ENCODE results near the gene CELSR1. TPM values are rescaled to one million over a fixed set of nuclear protein-coding genes. Genes with fewer than 3 reads are reported as not detected.
"Not testable (repeated sequence)": the region's sequence is repeated elsewhere in the genome, so short reads cannot be mapped to it uniquely, and the experiment has no call there.

CELSR1 gene
- total and polyA plus RNA-seq, 7 donors, result 0.09 to 0.39 (median 0.18) TPM

DNA sequence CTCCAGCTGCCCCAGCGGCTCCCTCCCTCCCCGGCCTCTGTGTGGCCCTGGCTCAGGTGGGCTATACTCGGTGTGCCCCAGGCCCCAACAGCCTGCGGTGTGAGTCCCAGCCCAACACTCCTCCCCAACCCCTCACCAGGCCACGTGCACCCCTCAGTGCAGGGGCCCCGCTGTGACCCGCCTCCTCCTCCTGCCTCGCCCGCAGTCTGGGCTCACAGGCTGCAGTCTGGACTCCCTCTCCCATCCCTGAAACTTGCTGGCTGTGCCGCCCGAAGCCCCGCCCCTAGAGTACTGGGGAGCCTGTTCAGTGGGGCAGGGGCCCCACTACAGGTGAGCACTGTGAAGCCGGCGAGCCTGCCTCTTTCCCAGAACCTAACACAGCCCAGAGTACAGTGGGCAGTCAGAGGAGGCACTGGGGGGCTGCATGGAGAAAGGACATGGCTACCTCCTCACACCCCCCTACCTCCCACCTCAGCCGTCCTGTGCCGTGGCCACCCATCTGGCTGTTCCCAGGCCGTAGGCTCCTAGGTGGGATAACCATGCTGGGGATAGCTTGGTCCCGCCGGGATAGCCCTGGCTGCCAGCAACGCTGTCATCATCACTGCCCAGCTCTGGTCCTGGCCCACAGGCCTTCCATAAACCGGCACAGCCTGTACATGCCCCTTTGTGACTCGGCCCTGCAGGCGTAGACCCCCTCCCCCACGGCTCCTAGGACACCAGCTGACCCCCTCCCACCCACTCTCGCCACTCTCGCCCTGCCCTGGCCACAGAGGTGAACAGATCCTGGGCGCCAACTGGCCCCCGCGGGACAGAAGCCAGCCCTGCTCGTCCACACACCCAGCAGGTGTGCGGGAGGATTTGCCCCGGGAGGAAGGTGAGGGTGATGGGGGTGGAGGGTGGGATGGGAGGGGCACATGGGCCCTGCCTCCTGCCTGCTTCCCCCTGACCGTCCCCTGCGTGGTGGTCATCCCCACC, 29.7 kb downstream of the CELSR1 start:
- Histone ChIP-seq H3K4me1 (no peaks in the 10 kb centered on the region), H3K36me3 (ENCODE audit: insufficient read depth in 1 of 2, low read depth in 1 of 2) (no peaks in the 10 kb centered on the region), H3K9me3 (no peaks in the 10 kb centered on the region), H3K4me3 (no peak overlapping the region), H3K27me3 (ENCODE audit: insufficient read depth in 3 of 3, low read length in 2 of 3) (peaks cover 0 to 23% (median 3%) of the 10 kb centered on the region in 3 donors), H3K27ac (no peak overlapping the region)
- TF ChIP-seq, protein P1, sequence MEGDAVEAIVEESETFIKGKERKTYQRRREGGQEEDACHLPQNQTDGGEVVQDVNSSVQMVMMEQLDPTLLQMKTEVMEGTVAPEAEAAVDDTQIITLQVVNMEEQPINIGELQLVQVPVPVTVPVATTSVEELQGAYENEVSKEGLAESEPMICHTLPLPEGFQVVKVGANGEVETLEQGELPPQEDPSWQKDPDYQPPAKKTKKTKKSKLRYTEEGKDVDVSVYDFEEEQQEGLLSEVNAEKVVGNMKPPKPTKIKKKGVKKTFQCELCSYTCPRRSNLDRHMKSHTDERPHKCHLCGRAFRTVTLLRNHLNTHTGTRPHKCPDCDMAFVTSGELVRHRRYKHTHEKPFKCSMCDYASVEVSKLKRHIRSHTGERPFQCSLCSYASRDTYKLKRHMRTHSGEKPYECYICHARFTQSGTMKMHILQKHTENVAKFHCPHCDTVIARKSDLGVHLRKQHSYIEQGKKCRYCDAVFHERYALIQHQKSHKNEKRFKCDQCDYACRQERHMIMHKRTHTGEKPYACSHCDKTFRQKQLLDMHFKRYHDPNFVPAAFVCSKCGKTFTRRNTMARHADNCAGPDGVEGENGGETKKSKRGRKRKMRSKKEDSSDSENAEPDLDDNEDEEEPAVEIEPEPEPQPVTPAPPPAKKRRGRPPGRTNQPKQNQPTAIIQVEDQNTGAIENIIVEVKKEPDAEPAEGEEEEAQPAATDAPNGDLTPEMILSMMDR (IDR thresholded peaks at IDR 0.05), result no peak
- WGBS, 3 donors, result 33 to 43% (median 34%) methylated on average over 29 to 34 of the region's 34 CpGs
- DNase-seq, result no peak
- ATAC-seq, result no peak
- intact Hi-C loops (cut with DNase I), result no loop called here

DNA sequence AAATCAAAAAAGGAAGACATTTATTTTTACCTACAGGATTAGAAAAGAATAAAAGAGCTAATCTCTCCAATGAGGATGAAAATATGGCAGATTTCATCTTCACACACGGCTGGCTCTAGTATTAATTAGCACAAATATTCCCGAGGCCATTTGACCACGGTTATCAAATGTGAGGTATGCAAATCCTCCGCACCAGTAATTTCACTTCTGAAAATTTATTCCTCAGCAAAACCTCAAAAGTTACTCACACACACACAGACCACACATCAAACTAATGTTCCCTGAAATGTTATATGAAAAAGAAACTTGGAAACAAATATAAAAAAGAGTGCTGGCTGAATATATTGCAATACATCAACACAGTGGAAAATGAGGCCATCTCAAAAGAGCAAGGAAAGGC, 32.8 kb downstream of the CELSR1 start:
- Histone ChIP-seq H3K4me1 (no peaks in the 10 kb centered on the region), H3K27me3 (ENCODE audit: insufficient read depth in 3 of 3, low read length in 2 of 3) (peaks cover 0 to 42% (median 5%) of the 10 kb centered on the region in 3 donors), H3K36me3 (ENCODE audit: insufficient read depth in 1 of 2, low read depth in 1 of 2) (no peaks in the 10 kb centered on the region), H3K4me3 (no peak overlapping the region), H3K9me3 (no peaks in the 10 kb centered on the region), H3K27ac (no peak overlapping the region)
- DNase-seq, result no peak
- intact Hi-C loops (cut with DNase I), result no loop called here
- WGBS, 3 donors, result 43 to 61% (median 45%) methylated on average over 4 of the region's 4 CpGs
- no peak for ATAC-seq
- TF ChIP-seq, protein P1 (IDR thresholded peaks at IDR 0.05), result no peak

DNA sequence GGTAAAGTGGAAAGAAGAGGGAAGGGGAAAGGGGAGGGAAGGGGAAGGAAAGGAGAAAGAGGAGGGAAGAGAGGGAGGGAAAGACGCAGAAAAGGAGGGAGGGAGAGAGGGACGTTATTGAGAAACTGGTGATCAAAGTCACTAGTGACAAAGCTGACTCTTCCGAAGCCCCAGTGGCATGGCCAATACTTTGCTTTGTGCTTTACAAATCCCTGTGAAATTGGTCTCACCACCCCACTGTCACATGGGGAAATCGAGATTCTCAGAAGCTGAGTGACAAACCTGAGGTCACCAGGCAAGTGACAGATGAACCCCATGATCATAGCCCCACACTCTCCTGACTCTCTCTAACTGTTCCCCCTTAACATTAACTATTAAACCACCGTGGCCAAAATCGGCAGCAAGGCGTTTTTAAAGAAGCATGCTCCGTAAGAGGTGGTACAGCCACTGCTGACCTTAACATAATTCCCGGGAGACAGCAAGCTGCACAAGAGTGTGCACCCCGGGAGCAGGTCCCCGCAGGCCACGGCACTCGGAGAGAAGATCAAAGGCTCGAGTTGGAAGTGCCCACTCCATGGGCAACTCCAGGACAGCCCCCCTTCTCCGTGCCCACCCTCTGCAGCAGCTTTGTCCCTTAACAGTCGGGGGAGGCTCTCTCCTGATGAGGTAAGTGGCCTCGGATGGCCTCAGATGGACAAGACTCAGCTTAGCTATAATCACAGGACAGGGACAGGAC, 34.8 kb downstream of the CELSR1 start:
- Histone ChIP-seq H3K9me3 (no peaks in the 10 kb centered on the region), H3K27me3 (ENCODE audit: insufficient read depth in 3 of 3, low read length in 2 of 3) (peaks cover 3 to 43% (median 5%) of the 10 kb centered on the region in 3 donors), H3K27ac (no peak overlapping the region), H3K4me3 (no peak overlapping the region), H3K4me1 (no peaks in the 10 kb centered on the region), H3K36me3 (ENCODE audit: insufficient read depth in 1 of 2, low read depth in 1 of 2) (no peaks in the 10 kb centered on the region)
- intact Hi-C loops (cut with DNase I), result no loop called here
- TF ChIP-seq, protein P1 (IDR thresholded peaks at IDR 0.05), result no peak
- no peak for ATAC-seq
- 39 to 60% (median 44%) methylated on average over 16 to 17 of the region's 17 CpGs for WGBS, 3 donors
- DNase-seq, result peak in 1 of 2 donors; percentile 44

DNA sequence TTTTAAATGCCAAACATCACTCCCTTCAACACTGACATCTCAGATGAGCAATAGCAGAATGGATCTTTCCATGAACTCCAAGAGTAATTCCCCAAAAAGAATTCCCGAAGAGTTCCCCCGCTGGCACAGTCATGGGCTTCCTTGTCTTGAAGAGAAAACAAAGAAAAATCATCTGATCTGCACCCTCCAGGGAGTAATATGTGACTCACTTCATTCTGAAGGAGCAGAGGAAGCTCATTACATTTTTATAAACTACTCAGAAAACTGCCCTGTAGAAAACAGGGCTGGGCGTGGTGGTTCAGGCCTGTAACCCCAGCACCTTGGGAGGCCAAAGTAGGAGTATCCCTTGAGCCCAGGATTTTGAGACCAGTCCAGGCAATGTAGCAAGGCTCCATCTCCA, 35.7 kb downstream of the CELSR1 start:
- DNase-seq, result peak in 1 of 2 donors; percentile 23
- Histone ChIP-seq H3K36me3 (ENCODE audit: insufficient read depth in 1 of 2, low read depth in 1 of 2) (no peaks in the 10 kb centered on the region), H3K4me1 (no peaks in the 10 kb centered on the region), H3K27me3 (ENCODE audit: insufficient read depth in 3 of 3, low read length in 2 of 3) (peaks cover 2 to 43% (median 5%) of the 10 kb centered on the region in 3 donors), H3K4me3 (no peak overlapping the region), H3K27ac (no peak overlapping the region), H3K9me3 (no peaks in the 10 kb centered on the region)
- ATAC-seq, result no peak
- WGBS, 3 donors, result 71 to 81% (median 73%) methylated on average over 3 of the region's 3 CpGs
- intact Hi-C loops (cut with DNase I), result no loop called here
- TF ChIP-seq, protein P1 (IDR thresholded peaks at IDR 0.05), result no peak

DNA sequence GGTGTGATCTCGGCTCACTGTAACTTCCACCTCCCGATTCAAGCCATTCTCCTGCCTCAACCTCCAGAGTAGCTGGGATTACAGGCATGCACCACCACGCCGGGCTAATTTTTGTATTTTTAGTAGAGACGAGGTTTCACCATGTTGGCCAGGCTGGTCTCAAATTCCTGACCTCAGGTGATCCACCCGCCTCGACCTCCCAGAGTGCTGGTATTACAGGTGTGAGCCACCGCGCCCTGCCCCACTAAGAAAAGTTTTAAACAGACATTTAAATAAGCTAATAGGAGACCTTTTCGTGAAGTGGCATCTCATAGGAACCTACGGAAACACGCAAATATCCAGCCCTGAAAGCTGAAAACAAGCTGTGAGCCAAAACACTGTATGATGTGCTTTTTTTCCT, 36.2 kb downstream of the CELSR1 start:
- 88 to 91% (median 89%) methylated on average over 12 of the region's 12 CpGs for WGBS, 3 donors
- H3K4me3 ChIP-seq; DNase-seq; ATAC-seq; H3K36me3 ChIP-seq (ENCODE audit: insufficient read depth in 1 of 2, low read depth in 1 of 2); H3K4me1 ChIP-seq; H3K27ac ChIP-seq; intact Hi-C loops (cut with DNase I); H3K9me3 ChIP-seq: not testable (repeated sequence)
- peaks cover 2 to 43% (median 5%) of the 10 kb centered on the region in 3 donors for H3K27me3 ChIP-seq (ENCODE audit: insufficient read depth in 3 of 3, low read length in 2 of 3)
